Hepatocyte (in vitro differentiated cells): ENCODE data around the gene ANK2. TPM values are rescaled to one million over a fixed set of nuclear protein-coding genes. Genes with fewer than 3 reads are reported as not detected.

ENCODE experiments used
- DNase-seq: peaks from one replicate; pipeline ENCODE4 v3.0.0-alpha.2; 2016; ENCODE audit warnings: low spot score
- H2AFZ ChIP-seq: fragments of 200-600 bp; sonication (generic); 2 replicates; pipeline ENCODE4 v1.6.0; 2016; ENCODE audit warnings: antibody characterized with exemption, mild to moderate bottlenecking
- H3K27ac ChIP-seq: fragments of 200-600 bp; sonication (generic); 2 replicates; pipeline ENCODE4 v1.5.1; 2016; ENCODE audit warnings: mild to moderate bottlenecking
- H3K27me3 ChIP-seq: fragments of 200-600 bp; sonication (generic); 2 replicates; pipeline ENCODE4 v1.6.1; 2016
- H3K36me3 ChIP-seq: fragments of 200-600 bp; sonication (generic); replicated peaks from 2 replicates; pipeline ENCODE4 v1.5.1; 2016; ENCODE audit warnings: low read depth; ENCODE audit not compliant: insufficient read depth
- H3K4me1 ChIP-seq: fragments of 200-600 bp; sonication (generic); 2 replicates; pipeline ENCODE4 v1.5.1; 2016; ENCODE audit warnings: mild to moderate bottlenecking, moderate library complexity; ENCODE audit not compliant: insufficient read depth
- H3K4me2 ChIP-seq: fragments of 200-600 bp; sonication (generic); 2 replicates; pipeline ENCODE4 v1.6.0; 2016
- H3K4me3 ChIP-seq: fragments of 200-600 bp; sonication (generic); 2 replicates; pipeline ENCODE4 v1.5.1; 2016; ENCODE audit warnings: mild to moderate bottlenecking
- H3K79me2 ChIP-seq: fragments of 200-600 bp; sonication (generic); 2 replicates; pipeline ENCODE4 v1.6.0; 2017; ENCODE audit warnings: mild to moderate bottlenecking
- H3K9me2 ChIP-seq: fragments of 200-600 bp; sonication (generic); replicated peaks from 2 replicates; pipeline ENCODE4 v1.6.0; 2017; ENCODE audit warnings: mild to moderate bottlenecking; ENCODE audit not compliant: insufficient read depth
- H3K9me3 ChIP-seq: fragments of 200-600 bp; sonication (generic); 2 replicates; pipeline ENCODE4 v1.5.1; 2016; ENCODE audit warnings: low read depth, mild to moderate bottlenecking
- H4K20me1 ChIP-seq: fragments of 200-600 bp; sonication (generic); 2 replicates; pipeline ENCODE4 v1.6.0; 2016; ENCODE audit warnings: mild to moderate bottlenecking; ENCODE audit not compliant: insufficient read depth, poor library complexity, severe bottlenecking
- CTCF ChIP-seq: fragments of 200-600 bp; sonication (generic); IDR thresholded peaks from 2 replicates; pipeline ENCODE4 v1.5.1; 2016; ENCODE audit warnings: antibody characterized with exemption, mild to moderate bottlenecking; ENCODE audit not compliant: poor library complexity
- EZH2 ChIP-seq: fragments of 200-600 bp; sonication (generic); IDR thresholded peaks from 2 replicates; pipeline ENCODE4 v1.6.1; 2016; ENCODE audit warnings: antibody characterized with exemption, mild to moderate bottlenecking, borderline replicate concordance
- EZH2phosphoT487 ChIP-seq: fragments of 200-600 bp; sonication (generic); IDR thresholded peaks from one replicate; pipeline ENCODE4 v1.6.1; 2018; ENCODE audit warnings: antibody characterized with exemption, mild to moderate bottlenecking, low read depth, moderate library complexity; ENCODE audit not compliant: unreplicated experiment, severe bottlenecking
- WGBS: methylation state at CpG from one replicate; pipeline ENCODE4 v1.1.6; 2016; ENCODE audit warnings: low lambda C conversion rate; ENCODE audit errors: missing lambda C conversion rate; 5-methylcytosine and 5-hydroxymethylcytosine counted together
- polyA plus RNA-seq: library from polyadenylated mRNA; unstranded; fragments of >200 nt; fragmentation: Nextera tagmentation; extraction: Ambion mirVana; gene quantifications from 2 replicates; pipeline ENCODE4 v1.2.1, GENCODE V29; 2016
- total RNA-seq: library from RNA; depleted of rRNA; stranded (reverse); fragments of >200 nt; gene quantifications from 2 replicates; pipeline ENCODE4 v1.2.3, GENCODE V29; 2014

ANK2 gene
- total and polyA plus RNA-seq, 2 experiments from 2014 or later, result 3.6 to 17.5 TPM

- no peak overlapping the region for H3K4me2 ChIP-seq
- H3K9me3 ChIP-seq, result no peaks in the 10 kb centered on the region
- no peaks in the 10 kb centered on the region for H3K4me1 ChIP-seq
- no peaks in the 10 kb centered on the region for H3K79me2 ChIP-seq
- no peaks in the 10 kb centered on the region for H3K27me3 ChIP-seq
- no peak overlapping the region for H3K27ac ChIP-seq
- H4K20me1 ChIP-seq, result no peaks in the 10 kb centered on the region
- H3K4me3 ChIP-seq, result no peak overlapping the region
- H3K36me3 ChIP-seq, result no peaks in the 10 kb centered on the region
- H3K9me2 ChIP-seq, result no peaks in the 10 kb centered on the region
- no peak for DNase-seq
- no peak overlapping the region for H2AFZ ChIP-seq
- no peak for TF ChIP-seq CTCF
- TF ChIP-seq EZH2phosphoT487, result no peak
- TF ChIP-seq EZH2, result no peak
- 71% methylated on average over 5 of the region's 5 CpGs for WGBS
Measured at GRCh38 chr4:113094331-113094730, 44.9 kb downstream of the ANK2 start.

GRCh38 chr4:113094802-113095201 is 45.3 kb downstream of the ANK2 start:
- DNase-seq, result peak; percentile 39
- H3K9me2 ChIP-seq, result no peaks in the 10 kb centered on the region
- H2AFZ ChIP-seq, result no peak overlapping the region
- no peaks in the 10 kb centered on the region for H3K4me1 ChIP-seq
- H3K27ac ChIP-seq, result no peak overlapping the region
- H3K36me3 ChIP-seq, result no peaks in the 10 kb centered on the region
- H3K79me2 ChIP-seq, result no peaks in the 10 kb centered on the region
- no peaks in the 10 kb centered on the region for H3K9me3 ChIP-seq
- H4K20me1 ChIP-seq, result no peaks in the 10 kb centered on the region
- TF ChIP-seq CTCF, result peak; percentile 86
- no peak for TF ChIP-seq EZH2phosphoT487
- no peaks in the 10 kb centered on the region for H3K27me3 ChIP-seq
- no peak overlapping the region for H3K4me3 ChIP-seq
- H3K4me2 ChIP-seq, result no peak overlapping the region

- Histone ChIP-seq H3K4me2 (no peak overlapping the region), H4K20me1 (no peaks in the 10 kb centered on the region), H3K27me3 (no peaks in the 10 kb centered on the region), H2AFZ (no peak overlapping the region), H3K4me1 (no peaks in the 10 kb centered on the region), H3K36me3 (no peaks in the 10 kb centered on the region), H3K27ac (no peak overlapping the region), H3K9me3 (no peaks in the 10 kb centered on the region), H3K79me2 (no peaks in the 10 kb centered on the region), H3K4me3 (no peak overlapping the region), H3K9me2 (no peaks in the 10 kb centered on the region)
- TF ChIP-seq EZH2, result no peak
- no peak for TF ChIP-seq EZH2phosphoT487
- no peak for TF ChIP-seq CTCF
- 100% methylated on average over 1 of the region's 1 CpG for WGBS
- no peak for DNase-seq
Measured at GRCh38 chr4:113101669-113102068, 52.2 kb downstream of the ANK2 start.

GRCh38 chr4:113103556-113103955 is 54.1 kb downstream of the ANK2 start:
- no peaks in the 10 kb centered on the region for H3K79me2 ChIP-seq
- H3K27ac ChIP-seq, result no peak overlapping the region
- no peaks in the 10 kb centered on the region for H4K20me1 ChIP-seq
- DNase-seq, result no peak
- H3K36me3 ChIP-seq, result no peaks in the 10 kb centered on the region
- H3K4me2 ChIP-seq, result no peak overlapping the region
- H3K4me1 ChIP-seq, result peaks cover 4% of the 10 kb centered on the region
- H3K9me3 ChIP-seq, result no peaks in the 10 kb centered on the region
- no peak overlapping the region for H3K4me3 ChIP-seq
- H3K9me2 ChIP-seq, result no peaks in the 10 kb centered on the region
- no peaks in the 10 kb centered on the region for H3K27me3 ChIP-seq
- no peak for TF ChIP-seq EZH2phosphoT487
- WGBS, result 87% methylated on average over 1 of the region's 1 CpG
- no peak overlapping the region for H2AFZ ChIP-seq
